Measurements from ENCODE around the gene ITPR2.

ITPR2 gene

DNA sequence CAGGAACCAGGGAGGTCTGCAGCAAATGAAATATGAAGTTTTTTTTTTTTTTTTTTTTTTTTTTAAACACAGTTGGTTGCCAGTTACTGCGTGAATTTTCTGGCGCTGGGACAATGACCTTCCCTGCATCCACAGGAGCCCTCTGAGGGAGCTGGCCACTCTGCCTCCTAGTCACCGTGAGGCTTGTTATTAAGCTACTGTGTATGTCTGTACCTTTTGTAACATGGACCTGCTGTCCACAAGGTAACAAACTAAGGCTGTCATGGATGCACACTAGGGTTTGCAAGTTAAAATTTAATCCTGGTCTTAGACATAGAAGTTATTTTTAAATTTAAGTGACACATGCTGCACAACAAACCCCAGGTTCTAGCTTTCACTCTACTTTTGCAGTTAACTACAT, 426.6 kb downstream of the ITPR2 start:
- TF ChIP-seq, protein P1, sequence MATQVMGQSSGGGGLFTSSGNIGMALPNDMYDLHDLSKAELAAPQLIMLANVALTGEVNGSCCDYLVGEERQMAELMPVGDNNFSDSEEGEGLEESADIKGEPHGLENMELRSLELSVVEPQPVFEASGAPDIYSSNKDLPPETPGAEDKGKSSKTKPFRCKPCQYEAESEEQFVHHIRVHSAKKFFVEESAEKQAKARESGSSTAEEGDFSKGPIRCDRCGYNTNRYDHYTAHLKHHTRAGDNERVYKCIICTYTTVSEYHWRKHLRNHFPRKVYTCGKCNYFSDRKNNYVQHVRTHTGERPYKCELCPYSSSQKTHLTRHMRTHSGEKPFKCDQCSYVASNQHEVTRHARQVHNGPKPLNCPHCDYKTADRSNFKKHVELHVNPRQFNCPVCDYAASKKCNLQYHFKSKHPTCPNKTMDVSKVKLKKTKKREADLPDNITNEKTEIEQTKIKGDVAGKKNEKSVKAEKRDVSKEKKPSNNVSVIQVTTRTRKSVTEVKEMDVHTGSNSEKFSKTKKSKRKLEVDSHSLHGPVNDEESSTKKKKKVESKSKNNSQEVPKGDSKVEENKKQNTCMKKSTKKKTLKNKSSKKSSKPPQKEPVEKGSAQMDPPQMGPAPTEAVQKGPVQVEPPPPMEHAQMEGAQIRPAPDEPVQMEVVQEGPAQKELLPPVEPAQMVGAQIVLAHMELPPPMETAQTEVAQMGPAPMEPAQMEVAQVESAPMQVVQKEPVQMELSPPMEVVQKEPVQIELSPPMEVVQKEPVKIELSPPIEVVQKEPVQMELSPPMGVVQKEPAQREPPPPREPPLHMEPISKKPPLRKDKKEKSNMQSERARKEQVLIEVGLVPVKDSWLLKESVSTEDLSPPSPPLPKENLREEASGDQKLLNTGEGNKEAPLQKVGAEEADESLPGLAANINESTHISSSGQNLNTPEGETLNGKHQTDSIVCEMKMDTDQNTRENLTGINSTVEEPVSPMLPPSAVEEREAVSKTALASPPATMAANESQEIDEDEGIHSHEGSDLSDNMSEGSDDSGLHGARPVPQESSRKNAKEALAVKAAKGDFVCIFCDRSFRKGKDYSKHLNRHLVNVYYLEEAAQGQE (IDR thresholded peaks at IDR 0.05; ENCODE audit: insufficient read depth in 1 of 2, low read depth in 2 of 2, low read length in 2 of 2), result no peak
- TF ChIP-seq POLR2AphosphoS5 (IDR thresholded peaks at IDR 0.05; ENCODE audit: low read depth, low read length) (no peak), TAF1 (IDR thresholded peaks at IDR 0.05; ENCODE audit: borderline replicate concordance, insufficient read depth, low read length) (no peak)

DNA sequence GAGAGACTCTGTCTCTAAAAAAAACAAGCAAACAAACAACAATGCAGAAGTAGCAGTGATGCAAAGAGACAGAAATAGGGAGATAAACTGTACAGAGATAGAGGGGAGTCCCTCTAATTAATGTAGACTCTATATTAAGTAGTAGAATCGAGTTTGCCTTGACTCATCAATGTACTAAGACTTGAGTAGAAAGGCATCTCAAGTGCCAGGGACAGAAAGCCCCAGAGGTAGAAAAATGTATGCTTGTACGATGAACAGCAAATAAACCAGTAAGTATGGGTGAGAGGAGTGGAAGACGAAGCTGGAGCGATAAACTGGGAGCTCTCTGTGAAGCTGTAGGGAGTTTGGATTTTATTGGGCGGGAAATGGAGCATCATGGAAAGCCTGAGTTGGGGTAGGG, 429.4 kb downstream of the ITPR2 start:
- TF ChIP-seq POLR2AphosphoS5 (IDR thresholded peaks at IDR 0.05; ENCODE audit: low read depth, low read length), result no peak
- TF ChIP-seq, protein P1 (IDR thresholded peaks at IDR 0.05; ENCODE audit: insufficient read depth in 1 of 2, low read depth in 2 of 2, low read length in 2 of 2), result no peak
- TF ChIP-seq FOXP2 (optimal IDR thresholded peaks at IDR 0.05; ENCODE audit: borderline replicate concordance, extremely low read depth, extremely low read length, insufficient read depth), result no peak
- no peak for TF ChIP-seq SIN3A (IDR thresholded peaks at IDR 0.05; ENCODE audit: borderline replicate concordance, insufficient read depth, low read length)
- no peak for TF ChIP-seq TAF1 (IDR thresholded peaks at IDR 0.05; ENCODE audit: borderline replicate concordance, insufficient read depth, low read length)

DNA sequence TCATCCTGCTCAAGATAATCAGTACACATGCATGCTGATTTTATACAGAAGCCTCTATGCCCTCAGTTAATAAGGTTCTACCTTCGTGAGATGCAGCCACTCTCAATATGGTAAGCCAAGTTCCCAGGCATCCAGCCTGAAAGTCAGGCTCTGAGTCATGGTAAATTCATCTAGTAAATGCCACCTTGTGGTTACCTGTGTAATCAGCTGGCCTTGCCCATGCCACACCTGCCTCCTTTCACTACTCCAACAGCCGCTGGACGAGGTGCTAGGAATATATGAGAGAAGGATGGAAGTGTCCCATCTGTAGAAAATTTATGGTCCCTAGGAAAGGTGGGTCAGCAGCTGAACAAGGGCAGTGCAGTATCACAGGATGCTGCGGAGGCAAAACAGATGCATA, 430.3 kb downstream of the ITPR2 start:
- TF ChIP-seq, protein P1 (IDR thresholded peaks at IDR 0.05; ENCODE audit: insufficient read depth in 1 of 2, low read depth in 2 of 2, low read length in 2 of 2), result no peak
- TF ChIP-seq POLR2AphosphoS5 (IDR thresholded peaks at IDR 0.05; ENCODE audit: low read depth, low read length) (no peak), SIN3A (IDR thresholded peaks at IDR 0.05; ENCODE audit: borderline replicate concordance, insufficient read depth, low read length) (no peak), FOXP2 (optimal IDR thresholded peaks at IDR 0.05; ENCODE audit: borderline replicate concordance, extremely low read depth, extremely low read length, insufficient read depth) (no peak)

DNA sequence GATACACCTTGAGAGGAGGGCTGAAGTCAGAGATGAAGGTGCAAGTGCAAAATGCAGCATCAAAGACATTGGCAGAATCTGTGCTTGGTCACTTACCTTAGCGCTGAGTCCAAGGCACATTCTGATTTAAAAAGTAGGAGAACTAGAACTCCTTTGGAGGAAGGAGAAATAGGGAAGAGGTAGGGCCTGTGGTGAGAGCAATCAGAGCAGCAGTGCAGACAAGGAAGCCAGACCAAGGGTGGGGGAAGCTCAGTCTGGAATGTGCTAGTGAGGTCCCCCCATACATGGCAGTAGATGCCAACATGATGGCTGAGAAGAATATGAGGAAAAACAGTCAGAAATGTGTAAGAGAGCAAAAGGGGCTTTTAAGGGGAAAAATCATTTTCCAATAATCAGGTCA, 431.1 kb downstream of the ITPR2 start:
- TF ChIP-seq SIN3A (IDR thresholded peaks at IDR 0.05; ENCODE audit: borderline replicate concordance, insufficient read depth, low read length), result no peak

DNA sequence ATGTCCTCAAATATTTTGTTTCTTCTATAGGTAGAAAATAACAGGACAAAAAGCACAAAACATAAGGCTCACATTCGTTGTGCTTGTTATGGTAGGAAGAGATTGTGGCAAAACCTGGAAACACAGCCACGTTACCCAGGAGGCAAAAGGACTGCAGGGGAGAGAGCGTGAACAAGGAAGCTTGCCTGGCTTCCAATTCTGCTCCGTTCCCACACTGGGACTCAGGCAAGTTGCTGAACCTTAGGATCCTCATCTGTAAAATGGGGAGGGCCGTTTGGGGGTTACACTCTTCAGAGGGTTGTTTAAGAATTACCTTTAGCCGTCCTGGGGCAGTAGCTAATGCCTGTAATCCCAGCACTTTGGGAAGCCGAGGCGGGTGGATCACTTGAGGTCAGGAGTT, 432.4 kb downstream of the ITPR2 start:
- TF ChIP-seq SIN3A (IDR thresholded peaks at IDR 0.05; ENCODE audit: borderline replicate concordance, insufficient read depth, low read length), result no peak
- TF ChIP-seq, protein P1 (IDR thresholded peaks at IDR 0.05; ENCODE audit: insufficient read depth in 1 of 2, low read depth in 2 of 2, low read length in 2 of 2), result no peak
- TF ChIP-seq FOXP2 (optimal IDR thresholded peaks at IDR 0.05; ENCODE audit: borderline replicate concordance, extremely low read depth, extremely low read length, insufficient read depth), result no peak
- TF ChIP-seq POLR2AphosphoS5 (IDR thresholded peaks at IDR 0.05; ENCODE audit: low read depth, low read length), result no peak
- TF ChIP-seq TAF1 (IDR thresholded peaks at IDR 0.05; ENCODE audit: borderline replicate concordance, insufficient read depth, low read length), result no peak

All from PFSK-1 (cell line).